DMS114 treated with DMSO at 0.1 percent for 48 hours (cell line): ENCODE results near the gene HOXD4.

ENCODE experiments used
- DNase-seq: peaks from one replicate; lab custom pipeline; 2025; ENCODE audit not compliant: unreplicated experiment; lab: John Stamatoyannopoulos, UW

HOXD4 gene

GRCh38 chr2:176170602-176171305 is 19.4 kb downstream of the HOXD4 start:
- no peak for DNase-seq

GRCh38 chr2:176171351-176172006 is 20.1 kb downstream of the HOXD4 start:
- no peak for DNase-seq

DNA sequence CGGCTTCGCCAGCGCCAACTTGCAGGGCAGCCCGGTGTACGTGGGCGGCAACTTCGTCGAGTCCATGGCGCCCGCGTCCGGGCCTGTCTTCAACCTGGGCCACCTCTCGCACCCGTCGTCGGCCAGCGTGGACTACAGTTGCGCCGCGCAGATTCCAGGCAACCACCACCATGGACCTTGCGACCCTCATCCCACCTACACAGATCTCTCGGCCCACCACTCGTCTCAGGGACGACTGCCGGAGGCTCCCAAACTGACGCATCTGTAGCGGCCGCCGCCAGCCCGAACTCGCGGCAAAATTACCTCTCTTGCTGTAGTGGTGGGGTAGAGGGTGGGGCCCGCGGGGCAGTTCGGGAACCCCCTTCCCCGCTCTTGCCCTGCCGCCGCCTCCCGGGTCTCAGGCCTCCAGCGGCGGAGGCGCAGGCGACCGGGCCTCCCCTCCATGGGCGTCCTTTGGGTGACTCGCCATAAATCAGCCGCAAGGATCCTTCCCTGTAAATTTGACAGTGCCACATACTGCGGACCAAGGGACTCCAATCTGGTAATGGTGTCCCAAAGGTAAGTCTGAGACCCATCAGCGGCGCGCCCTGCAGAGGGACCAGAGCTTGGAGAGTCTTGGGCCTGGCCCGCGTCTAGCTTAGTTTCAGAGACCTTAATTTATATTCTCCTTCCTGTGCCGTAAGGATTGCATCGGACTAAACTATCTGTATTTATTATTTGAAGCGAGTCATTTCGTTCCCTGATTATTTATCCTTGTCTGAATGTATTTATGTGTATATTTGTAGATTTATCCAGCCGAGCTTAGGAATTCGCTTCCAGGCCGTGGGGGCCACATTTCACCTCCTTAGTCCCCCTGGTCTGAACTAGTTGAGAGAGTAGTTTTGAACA is 20.9 kb downstream of the HOXD4 start:
- no peak for DNase-seq

- no peak for DNase-seq
These were observed 21.7 kb downstream of the HOXD4 start for GRCh38 chr2:176172895-176173566.

DNA sequence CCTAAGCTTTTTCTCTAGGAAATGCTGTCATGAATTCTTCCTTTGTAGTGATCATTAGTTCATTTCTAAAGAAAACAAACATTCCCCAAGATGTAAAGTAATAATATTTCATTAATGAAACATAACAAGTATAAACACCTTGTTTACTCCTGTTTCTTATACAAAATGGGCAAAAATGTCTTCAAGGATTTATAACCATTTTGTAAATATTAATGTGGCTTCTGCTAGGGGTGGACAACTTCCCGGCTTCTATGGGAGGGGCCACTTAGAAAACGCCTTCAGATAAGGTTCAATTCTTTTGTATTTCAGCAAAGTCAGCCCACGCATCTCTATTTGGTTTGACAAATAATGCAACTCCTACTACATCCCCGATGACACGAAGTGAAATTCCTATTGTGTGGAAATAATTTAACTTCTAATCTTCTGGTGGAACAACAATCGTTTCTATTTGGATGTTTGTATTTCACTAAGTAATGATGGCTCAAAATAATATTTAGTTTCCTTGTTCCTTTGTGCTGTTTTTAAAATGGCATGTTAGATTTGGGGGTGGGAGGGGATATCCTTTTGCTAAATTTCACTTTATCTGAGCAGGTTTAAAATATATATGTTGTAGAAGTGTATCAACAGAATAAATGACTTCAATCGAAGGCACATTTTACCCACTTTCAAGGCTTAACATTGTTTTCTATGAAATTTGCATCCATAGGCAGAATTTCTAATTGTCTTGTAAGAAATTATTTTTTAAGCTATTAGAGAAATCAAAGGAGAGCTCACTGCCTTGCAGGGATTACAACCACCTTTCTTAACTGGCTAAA is 22.4 kb downstream of the HOXD4 start:
- DNase-seq, result no peak

GRCh38 chr2:176174382-176174823 is 23.1 kb downstream of the HOXD4 start:
- no peak for DNase-seq

- DNase-seq, result no peak
These were observed 23.7 kb downstream of the HOXD4 start for GRCh38 chr2:176174824-176175708.

DNA sequence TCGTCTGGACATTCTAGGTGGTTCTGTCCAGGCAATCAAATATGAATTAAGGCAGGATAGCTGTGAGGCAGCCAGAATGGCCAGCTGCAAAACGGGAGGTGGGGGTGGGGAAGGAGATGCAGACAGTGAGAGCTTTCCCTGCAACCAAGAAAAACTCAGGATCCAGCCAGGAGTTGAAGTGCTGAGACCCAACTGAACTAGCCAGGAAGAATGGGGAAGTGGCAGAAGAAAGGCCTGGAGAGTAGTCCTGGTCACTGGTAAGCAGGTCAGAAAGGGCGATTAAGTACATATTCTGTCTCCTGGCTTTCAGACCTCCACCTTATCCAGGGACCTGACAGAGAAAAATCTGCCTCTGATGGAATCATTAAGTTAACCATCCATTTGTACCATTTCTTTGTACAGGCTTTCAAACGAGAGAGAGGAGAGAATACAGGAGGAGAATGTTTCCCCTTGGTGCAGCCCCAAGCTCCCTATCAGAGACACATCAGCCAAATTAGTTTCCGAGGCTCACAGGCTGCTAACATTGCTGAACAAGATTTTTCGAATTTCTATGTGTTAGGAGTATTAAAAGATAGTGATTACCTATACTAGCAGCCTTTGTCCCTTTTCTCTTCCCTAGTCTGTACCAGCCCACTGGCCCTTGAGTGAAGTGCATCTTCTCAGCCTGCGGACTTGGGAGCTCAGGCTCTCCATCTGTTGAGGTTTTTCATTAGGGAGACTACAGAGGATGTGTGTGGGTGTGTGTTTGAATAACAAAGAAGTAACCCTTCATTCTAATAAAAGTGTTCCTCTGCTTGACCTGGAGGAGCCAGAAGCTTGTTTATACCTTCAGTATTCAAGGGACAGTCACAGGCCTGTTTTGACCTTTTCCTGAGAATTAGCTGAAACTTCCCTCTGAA is 24.6 kb downstream of the HOXD4 start:
- DNase-seq, result no peak

- DNase-seq, result no peak
These were observed 26.3 kb downstream of the HOXD4 start for GRCh38 chr2:176177580-176178037.

GRCh38 chr2:176178038-176178756 is 26.8 kb downstream of the HOXD4 start:
- no peak for DNase-seq

DNA sequence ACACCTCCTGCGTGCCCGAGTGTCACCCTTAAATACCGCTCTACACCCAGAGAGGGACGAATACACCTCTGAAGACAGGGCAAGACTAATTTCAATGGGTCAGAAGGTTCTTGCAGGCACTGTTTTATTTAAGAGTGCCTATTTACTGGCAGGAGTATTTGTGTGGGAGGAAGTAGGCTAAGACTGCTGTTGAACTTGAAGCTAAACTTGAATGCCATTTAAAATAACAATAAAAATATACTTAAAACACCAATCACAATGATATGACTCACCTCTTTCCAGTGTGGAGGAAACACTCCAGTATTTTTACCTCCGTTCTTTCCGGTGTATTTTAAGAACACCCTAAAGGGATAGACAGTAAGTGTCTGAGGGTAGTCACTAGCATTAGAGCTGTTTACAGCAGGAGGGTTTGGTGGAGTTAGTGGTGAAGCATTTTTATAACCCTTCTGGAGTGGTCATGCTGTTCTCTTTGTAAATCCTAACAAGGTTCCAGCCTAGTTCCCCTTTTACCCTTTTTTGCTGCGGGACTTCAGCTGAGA is 27.5 kb downstream of the HOXD4 start:
- no peak for DNase-seq

DNA sequence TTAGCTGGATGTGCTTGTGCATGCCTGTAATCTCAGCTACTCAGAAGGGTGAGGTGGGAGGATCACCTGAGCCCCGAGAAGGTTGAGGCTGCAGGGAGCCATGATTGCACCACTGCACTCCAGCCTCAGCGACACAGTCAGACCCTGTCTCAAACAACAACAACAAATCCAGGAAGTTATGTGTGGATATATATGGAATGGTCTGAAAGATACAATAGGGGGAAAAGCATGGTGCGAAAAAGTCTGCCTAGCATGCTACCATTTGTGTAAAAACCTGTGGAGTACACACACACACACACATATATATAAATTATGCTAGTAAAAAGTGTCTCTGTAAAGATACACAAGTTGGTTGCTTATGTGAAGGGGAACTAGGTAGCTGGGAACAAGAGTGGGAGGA is 30.2 kb downstream of the HOXD4 start:
- no peak for DNase-seq

- DNase-seq, result no peak
These were observed 31.3 kb downstream of the HOXD4 start for GRCh38 chr2:176182671-176183070.

- DNase-seq, result no peak
These were observed 33.4 kb downstream of the HOXD4 start for GRCh38 chr2:176184749-176185148.

DNA sequence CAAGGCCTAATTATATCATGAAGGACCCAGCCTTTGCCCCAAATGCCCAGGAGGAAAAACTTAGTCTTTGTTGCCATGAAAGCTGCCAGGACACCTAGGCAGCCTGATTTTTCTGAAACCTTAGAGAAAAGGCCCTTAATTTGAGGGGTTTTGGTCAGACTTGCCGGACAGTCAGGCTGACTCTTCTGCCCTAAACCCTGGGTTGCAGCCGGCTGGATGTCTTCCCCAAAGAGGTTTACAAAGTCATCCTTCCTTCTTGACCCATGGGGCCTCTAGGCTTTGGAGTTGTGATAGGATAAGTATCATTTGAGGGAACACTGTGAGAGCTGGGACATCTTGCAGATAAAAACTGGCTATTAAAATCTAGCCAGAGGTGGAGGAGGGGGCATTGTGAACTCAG is 34.7 kb downstream of the HOXD4 start:
- DNase-seq, result no peak

DNA sequence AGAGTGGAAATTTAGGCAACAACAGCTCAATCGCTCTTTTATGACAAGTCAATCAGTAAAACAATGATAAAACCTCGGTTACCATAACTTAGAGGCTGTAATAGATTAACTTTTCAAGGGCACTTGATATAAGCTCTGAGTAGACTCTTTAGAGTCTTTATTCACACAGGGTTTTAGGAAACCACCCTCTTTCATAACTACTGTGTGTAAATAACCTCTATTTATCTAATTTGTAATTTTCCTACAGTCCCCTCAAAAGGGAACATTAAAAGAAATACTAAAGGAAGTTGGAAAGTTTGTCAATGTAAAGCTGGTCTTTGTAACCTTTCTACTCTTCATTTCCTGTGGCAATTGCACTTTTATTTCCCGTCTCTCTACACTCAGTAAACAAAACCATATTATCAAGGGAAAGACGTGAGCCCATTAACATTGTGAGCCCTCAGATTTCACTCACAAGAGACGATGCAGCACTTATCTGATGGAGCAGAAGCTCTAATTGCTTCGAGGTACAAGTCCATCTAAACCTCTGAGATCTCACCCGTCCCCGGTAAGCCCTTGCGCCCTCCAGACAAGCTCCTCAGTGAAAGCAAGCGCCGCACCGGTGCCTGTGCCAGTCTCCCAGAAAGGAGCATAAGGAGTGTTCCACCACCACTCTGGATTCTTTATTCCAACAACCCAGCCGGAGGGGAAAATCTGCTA is 36.0 kb downstream of the HOXD4 start:
- DNase-seq, result no peak
